Activated T-cell treated with anti-CD3 and anti-CD28 coated beads for 24 hours (primary cell): ENCODE measurements around the gene VPS51.
"Not testable (repeated sequence)": the region's sequence is repeated elsewhere in the genome, so short reads cannot be mapped to it uniquely, and the experiment has no call there.

Experiments used
- DNase-seq: peaks from one replicate; pipeline ENCODE4 v3.0.0-alpha.2; 2020; ENCODE audit warnings: low read depth

Gene VPS51

DNA sequence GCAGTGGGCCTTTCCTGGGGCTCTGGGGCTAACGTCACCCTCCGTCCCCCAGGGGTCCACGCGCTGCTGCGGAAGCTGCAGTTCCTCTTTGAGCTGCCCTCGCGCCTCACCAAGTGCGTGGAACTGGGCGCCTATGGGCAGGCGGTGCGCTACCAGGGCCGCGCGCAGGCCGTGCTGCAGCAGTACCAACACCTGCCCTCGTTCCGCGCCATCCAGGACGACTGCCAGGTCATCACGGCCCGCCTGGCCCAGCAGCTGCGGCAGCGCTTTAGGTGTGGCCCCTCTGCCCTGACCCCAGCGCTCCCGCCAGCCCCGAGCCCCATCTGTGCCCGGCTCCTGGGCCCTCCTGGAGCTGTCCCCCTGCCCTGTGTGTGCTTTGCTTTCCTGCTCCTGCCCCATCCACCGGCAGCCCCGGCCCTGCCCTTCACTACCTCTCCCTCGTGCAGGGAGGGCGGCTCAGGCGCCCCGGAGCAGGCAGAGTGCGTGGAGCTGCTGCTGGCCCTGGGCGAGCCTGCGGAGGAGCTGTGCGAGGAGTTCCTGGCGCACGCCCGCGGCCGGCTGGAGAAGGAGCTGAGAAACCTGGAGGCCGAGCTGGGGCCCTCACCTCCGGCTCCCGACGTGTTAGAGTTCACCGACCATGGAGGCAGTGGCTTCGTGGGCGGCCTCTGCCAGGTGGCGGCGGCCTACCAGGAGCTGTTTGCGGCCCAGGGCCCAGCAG is 11.9 kb downstream of the VPS51 start:
- DNase-seq, result no peak

DNA sequence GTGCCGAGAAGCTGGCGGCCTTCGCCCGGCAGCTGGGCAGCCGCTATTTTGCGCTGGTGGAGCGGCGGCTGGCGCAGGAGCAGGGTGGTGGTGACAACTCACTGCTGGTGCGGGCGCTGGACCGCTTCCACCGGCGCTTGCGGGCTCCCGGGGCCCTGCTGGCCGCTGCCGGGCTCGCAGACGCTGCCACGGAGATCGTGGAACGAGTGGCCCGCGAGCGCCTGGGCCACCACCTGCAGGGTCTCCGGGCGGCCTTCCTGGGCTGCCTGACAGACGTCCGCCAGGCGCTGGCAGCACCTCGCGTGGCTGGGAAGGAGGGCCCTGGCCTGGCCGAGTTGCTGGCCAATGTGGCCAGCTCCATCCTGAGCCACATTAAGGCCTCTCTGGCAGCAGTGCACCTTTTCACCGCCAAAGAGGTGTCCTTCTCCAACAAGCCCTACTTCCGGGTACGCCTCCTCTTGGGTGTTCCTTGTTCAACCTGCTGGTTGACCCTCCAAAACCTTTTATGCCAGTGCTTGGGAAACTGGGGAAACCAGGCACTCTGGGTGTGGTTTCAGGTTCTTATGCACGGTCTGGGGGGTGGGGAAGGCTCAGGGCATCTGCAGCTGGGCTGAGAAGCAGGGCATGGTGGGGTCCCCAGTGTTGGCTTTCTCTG is 12.6 kb downstream of the VPS51 start:
- DNase-seq, result no peak

DNA sequence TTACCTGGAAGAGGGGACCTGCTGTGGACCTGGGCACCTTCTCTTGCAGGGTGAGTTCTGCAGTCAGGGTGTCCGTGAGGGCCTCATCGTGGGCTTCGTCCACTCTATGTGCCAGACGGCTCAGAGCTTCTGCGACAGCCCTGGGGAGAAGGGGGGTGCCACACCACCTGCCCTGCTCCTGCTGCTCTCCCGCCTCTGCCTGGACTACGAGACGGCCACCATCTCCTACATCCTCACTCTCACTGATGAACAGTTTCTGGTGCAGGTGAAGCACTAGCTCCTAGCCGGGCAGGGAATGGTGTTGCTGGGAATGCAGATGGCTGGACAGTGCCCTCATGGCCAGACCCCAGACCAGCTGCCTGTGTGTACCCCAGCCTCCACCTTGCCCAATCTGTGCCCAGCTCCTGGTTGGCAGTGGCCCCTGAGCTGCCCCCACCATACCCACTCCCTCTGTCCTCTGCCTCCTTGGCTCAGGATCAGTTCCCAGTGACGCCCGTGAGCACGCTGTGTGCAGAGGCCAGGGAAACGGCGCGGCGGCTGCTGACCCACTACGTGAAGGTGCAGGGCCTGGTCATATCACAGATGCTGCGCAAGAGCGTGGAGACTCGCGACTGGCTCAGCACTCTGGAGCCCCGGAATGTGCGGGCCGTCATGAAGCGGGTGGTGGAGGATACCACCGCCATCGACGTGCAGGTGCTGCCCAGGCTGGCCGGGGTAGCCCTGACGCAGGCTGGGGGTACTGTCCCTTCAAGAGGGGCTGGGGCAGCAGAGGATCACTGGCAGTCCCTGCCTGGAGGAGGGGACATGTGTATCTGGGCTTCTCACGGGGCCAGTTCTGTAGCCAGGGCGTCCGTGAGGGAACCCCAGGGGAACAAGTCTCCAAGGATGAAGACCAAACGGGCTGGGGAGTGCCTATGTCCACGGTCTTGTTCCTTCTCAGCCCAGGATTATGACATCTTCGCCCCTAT is 13.5 kb downstream of the VPS51 start:
- no peak for DNase-seq

DNA sequence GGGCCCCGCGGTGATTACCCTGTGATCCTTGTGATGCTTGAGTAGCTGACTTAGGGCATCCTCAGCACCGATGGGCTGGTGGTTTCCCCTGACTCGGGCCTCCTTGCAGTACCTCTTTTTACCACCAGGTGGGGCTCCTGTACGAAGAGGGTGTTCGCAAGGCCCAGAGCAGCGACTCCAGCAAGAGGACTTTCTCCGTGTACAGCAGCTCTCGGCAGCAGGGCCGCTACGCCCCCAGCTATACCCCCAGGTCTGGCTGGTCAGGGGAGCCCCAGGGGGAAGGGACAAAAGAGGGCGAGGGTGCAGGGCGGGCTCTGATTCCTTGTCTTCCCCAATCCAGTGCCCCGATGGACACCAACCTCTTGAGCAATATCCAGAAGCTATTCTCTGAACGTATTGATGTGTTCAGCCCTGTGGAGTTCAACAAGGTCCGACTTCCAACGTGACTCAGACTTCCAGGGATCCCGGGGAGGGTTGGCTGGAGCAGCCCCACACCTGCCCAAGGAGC is 14.4 kb downstream of the VPS51 start:
- peak; percentile 95 for DNase-seq

DNA sequence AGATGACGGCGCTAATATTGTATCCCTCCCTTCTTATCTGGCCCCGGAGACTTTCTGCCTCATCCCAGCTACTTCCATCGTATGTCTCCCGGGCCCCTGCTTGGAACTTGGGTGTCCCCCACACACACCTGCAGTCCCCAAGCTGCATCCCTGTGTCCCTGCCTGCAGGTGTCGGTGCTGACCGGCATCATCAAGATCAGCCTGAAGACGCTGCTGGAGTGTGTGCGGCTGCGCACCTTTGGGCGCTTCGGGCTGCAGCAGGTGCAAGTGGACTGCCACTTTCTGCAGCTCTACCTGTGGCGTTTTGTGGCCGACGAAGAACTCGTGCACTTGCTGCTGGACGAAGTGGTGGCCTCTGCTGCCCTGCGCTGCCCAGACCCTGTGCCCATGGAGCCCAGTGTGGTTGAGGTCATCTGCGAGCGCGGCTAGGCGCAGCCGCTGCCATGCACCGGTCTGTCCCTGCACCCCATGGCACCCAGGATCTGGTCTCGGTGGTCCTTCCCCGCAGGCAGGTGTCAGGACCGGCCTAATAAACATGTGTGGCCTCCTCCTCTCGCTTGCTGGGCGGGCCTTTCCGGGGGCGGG is 15.2 kb downstream of the VPS51 start:
- no peak for DNase-seq

DNA sequence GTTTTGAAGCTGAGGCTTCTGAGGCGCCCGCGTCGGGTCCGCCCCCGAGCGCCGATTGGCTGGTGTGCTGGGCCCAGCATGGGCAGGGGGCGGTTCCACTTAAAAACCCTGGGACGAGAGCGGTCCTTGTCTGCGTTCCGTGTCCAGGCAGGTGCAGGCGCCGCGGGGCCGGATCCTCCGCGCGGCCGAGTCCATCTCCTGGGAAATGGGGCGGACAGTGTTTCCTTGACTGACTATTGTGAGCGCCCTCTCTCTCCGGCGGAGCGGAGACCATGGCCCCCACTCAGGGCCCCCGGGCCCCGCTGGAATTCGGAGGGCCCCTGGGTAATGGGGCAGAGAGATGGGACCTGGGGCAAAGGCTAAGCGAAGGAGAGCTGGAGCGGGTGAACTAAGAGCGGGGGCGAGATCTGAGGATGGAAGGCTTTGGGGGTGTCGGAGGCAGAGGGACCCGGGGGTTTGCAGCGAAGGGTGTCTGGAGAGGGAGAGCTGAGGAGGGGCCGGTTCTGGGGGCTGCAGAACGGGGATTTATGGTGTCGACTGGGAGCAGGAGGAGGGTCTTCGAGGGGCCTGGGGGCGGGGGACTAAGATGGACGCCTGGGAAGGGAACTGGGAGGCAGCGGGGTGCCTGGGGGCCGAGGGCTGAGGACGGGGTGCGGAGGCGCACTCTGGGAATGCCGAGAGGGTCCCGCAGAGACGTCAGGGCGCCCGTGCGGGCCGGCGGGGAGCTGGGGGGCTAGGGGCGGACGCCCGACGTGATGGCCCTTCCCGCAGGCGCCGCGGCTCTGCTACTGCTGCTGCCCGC is 15.9 kb downstream of the VPS51 start, which contains the start of gene TM7SF2:
Gene TM7SF2, plus strand, starts transcription at position 129 of the 802 bp plus-strand sequence. Its CDS starts 144 bp downstream, at position 273.
- peak; percentile 88 for DNase-seq

DNA sequence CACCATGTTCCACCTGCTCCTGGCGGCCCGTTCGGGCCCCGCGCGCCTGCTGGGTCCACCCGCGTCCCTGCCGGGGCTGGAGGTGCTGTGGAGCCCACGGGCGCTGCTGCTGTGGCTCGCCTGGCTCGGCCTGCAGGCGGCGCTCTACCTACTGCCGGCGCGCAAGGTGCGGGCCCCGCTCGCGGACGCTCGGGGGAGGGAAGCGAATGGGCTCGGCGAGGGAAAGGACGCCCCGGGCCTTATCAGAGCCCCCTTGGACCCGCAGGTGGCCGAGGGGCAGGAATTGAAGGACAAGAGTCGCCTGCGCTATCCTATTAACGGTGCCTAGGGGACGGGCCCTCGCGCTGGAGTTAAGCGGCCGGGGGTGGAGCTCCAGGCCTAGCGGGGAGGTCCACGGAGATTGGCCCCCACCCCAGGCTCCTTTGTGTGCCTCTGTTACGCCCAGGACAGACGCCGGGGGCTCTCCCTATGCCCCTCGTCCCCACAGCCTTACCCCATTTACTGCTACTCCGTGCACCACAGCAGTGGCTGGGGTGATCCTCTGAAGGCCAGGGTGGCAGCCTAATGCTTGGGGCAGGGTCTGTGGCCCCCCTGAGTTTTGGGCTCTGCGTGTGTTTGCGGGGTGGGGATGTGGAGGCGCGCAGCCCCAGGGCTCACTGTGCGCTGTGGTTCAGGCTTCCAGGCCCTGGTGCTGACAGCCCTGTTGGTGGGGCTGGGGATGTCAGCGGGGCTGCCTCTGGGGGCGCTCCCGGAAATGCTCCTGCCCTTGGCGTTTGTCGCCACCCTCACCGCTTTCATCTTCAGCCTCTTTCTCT is 16.7 kb downstream of the VPS51 start:
- peak; percentile 62 for DNase-seq

DNA sequence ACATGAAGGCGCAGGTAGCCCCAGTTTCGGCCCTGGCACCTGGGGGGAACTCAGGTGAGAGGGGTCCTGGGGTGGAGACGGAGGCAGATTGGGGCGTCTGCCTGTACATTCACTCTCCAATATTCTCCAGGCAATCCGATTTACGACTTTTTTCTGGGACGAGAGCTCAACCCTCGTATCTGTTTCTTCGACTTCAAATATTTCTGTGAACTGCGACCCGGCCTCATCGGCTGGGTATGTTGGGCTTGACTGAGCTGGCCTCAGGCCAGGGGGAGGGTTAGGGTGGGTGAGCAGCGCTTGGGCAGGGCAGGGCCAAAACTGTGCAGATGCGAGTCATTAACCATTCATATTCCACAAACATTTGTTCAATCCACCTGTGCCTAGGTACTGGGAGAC is 17.3 kb downstream of the VPS51 start:
- no peak for DNase-seq

DNA sequence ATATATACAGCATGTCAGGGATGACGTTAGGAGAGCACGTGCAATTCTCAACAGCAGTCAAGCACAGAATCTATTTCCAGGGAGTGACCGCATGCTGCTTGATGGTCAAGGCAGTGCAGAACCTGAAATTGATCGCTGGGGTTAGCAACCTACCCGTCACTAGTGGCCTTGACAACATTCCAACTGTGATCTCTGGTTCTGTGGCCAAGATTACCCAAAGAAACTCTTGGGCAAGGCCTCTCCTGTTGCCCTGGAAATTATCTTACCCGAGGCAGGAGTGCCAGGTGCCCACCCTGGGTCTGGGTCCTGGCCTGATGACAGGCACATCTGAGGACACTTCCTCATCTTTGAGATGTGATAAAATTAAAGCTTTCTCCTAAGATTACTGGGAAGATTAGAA is 17.8 kb downstream of the VPS51 start:
- no peak for DNase-seq

DNA sequence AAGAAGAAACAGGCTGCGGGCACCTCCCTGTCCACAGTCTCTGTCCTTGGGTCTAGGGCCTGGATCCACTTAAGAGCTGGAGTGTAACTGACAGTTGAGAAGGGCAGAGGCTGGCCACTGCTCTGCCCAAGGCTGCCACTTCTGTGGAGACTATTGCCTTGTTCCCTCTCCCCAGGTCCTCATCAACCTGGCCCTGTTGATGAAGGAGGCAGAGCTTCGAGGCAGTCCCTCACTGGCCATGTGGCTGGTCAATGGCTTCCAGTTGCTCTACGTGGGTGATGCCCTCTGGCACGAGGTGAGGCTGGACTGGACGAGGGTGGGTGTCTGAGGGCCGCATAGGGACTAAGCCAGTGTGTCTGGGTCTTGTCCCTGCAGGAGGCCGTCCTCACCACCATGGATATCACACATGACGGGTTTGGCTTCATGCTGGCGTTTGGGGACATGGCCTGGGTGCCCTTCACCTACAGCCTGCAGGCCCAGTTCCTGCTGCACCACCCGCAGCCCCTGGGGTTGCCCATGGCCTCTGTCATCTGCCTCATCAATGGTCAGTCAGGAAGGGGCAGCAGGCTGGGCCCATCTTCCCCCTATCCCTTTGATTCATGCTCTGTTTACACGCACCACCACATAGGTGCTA is 18.6 kb downstream of the VPS51 start:
- DNase-seq, result no peak

DNA sequence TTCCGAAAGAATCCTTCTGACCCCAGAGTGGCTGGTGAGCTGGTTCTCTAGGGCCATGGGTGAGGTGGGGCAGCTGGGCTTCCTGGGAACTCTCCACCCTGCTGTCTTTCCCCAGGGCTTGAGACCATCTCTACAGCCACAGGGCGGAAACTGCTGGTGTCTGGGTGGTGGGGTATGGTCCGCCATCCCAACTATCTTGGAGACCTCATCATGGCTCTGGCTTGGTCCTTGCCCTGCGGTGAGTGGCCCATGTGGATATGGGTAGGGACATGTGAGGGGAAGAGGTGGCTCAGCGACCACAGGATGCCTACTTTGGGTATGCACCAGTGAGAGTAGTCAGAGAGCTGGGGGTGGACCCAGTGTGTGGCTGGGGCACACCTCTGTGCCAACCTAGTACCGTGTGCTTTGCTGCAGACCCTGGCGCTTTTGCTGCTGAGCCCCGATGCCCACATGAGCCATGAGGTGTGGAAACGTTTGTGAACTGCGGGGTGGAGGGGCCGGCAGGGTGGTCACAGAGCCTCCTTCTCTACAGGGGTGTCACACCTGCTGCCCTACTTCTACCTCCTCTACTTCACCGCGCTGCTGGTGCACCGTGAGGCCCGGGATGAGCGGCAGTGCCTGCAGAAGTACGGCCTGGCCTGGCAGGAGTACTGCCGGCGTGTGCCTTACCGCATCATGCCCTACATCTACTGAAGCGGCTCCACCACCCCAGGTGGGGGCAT is 19.5 kb downstream of the VPS51 start:
- no peak for DNase-seq

DNA sequence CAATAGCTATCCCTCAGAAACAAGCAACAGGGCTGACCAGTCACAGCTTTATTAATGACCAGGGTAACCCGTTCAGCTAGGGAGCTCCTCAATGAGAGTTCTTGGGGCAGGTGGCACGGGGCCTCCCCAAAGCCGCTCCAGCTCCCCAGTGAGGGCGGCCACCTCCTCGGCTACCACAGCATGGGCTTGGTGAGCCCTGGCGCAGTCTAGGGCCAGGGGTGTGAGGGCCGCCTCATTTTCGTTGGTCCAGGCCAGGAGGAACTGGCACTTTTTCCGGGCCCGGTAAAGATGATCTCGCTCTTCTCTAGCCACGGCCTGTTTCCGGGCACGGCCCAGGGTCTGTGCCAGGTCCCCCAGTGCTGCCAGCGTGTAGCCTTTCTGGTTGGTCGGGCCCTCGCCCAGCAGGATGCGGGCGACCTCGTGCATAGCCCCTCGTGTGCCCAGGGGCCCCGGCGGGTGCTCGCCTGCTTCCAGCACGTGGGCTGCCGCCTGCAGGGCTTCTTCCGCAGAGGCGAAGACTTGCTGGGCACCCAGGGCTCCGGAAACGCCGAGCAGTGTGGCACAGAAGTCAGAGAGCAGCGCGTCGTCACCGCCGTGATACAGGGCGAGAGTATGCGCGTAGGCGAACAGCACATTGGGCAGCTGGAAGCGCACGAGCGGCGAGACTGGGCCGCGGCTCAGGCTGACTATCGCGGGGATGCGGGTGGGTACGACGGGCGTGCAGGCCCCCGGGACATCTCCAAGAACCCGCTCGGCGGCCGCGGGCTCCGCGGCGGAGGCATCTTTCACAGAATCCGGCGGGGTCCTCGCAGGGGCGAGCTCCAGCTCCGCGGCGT is 20.6 kb downstream of the VPS51 start:
- DNase-seq, result no peak

DNA sequence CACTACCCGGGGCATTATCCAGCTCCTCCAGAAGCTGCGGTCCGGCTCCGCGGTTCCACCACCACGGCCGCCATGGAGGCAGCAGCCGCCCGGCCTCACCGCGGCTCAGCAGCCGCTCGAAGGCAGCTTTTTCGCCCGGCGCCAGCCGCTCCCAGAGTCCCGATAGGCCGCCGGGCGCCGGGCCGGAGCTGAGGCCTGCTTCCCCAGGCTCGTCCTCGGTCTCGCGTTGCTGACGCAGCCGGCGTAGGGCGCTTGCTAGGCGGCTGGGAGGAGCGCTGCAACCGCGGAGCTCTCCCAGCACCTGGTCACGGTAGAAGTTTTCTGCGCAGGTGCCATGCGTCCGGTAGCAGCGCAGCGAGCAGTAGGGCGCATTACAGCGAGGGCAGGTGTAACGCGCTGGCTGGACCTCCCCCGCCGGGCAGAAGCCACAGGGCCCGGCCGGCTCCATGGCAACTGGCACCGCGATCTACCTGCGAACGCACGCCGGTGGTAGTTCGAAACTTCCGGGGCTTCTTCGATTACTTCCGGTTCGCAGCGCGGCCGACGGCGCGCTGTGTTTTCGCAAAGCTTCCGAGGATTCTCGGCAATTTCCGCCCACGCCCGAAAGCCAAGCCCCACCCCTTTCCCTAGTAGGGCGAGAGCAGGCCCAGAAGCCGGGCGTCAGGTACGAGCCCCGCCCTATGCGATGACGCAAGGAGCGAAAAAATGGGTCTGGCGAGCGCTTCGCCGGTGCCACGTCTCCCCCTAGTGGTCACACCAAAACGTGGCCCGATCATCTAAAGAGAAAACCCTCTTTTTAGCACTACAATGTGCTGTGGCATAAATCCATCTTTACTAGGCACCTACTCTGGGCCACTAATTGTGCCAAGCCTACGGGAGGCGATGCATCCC is 21.4 kb downstream of the VPS51 start, which contains the start of gene ZNHIT2:
Gene ZNHIT2, minus strand, starts transcription at position 496 of the 891 bp plus-strand sequence. Its CDS starts 48 bp downstream, at position 448.
- peak; percentile 100 for DNase-seq

DNA sequence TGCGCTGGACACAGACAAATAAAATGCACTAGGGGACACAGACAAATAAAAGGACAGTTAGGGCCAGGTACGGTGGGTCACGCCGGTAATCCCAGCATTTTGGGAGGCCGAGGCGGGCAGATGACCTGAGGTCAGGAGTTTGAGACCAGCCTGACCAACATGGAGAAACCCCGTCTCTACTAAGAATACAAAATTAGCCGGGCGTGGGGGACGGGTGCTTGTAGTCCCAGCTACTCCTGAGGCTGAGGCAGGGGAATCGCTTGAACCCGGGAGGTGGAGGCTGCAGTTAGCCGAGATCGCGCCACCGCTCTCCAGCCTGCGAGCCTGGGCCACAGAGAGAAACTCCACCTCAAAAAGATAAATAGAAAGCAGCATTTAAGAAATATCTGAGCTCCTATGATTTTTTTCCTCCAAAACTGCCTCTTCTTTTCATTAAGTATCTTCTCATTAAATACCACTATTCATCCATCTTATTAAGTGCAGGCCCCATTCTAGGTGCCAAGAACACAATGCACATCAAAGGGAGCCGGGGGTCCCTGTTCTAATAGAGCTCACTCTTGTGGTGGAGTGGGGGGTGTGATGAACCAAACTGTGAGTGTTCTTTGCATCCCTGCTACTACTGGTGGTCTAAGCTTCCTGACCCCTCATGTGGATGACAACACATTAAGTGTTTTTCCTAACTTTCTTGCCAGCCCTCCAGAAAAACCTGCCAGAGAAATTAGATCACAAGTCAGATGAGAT is 22.3 kb downstream of the VPS51 start:
- DNase-seq, result no peak

DNA sequence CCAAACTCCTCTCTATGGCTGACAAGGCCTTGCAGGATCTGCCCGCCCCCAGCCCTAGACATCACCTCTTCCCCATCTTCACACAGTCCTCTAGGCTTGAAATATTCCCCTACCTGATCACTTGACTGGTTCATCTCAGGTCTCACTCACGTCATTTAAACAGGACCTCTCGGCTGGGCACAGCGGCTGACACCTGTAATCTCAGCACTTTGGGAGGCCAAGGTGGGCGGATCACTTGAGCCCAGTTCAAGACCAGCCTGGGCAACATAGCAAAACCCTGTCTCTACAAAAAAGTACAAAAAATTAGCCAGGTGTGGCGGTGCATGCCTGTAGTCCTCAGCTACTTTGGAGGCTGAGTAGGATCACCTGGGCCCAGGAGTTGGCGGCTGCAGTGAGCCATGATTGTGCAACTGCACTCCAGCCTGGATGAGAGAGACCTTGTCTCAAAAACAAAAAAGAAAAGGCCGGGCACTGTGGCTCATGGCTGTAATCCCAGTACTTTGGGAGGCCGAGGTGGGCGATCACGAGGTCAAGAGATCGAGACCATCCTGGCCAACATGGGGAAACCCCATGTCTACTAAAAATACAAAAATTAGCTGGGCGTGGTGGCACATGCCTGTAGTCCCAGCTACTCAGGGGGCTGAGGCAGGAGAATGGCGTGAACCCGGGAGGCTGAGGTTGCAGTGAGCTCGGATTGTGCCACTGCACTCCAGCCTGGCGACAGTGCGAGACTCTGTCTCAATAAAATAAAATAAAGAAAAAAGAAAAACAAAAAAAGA is 23.1 kb downstream of the VPS51 start:
- not testable (repeated sequence) for DNase-seq

DNA sequence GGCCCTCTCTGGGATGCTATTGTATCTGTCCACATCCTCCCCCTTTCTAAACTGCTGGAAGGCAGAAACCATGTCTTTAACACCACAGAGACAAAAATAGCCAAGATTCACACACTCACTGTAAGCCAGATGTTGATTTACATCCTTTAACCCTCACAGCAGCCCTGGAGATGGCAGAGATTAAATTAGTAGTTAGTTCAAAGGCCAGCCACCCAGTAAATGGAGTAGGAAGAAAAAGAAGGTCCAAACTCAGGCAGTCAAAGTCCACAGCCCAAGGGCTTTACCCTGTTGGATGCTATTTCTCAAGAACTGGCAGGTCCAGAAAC is 23.6 kb downstream of the VPS51 start:
- no peak for DNase-seq
